Tibial nerve (tissue), 3 donors: ENCODE results near the gene NPSR1.
A peak's percentile ranks its signal among the peaks of the same experiment; 100 is the strongest.

Experiments used
- CTCF ChIP-seq, 5 experiments: fragments of 200-600 bp in 3 of 5; fragments of 450-650 bp in 2 of 5; sonication (generic) in 3 of 5; IDR thresholded peaks; one replicate each; pipeline ENCODE4 v1.5.1; 2016 to 2019; ENCODE audit warnings: antibody characterized with exemption in 5 of 5, mild to moderate bottlenecking in 3 of 5, moderate library complexity in 2 of 5
- POLR2A ChIP-seq, 2 donors: fragments of 450-650 bp; IDR thresholded peaks; one replicate each; pipeline ENCODE4 v1.6.1; 2017; ENCODE audit warnings: antibody characterized with exemption in 2 of 2, mild to moderate bottlenecking in 2 of 2, moderate library complexity in 2 of 2

- peak; percentile 30 to 85 (median 68) for TF ChIP-seq CTCF (IDR thresholded peaks at IDR 0.05)
- no peak for TF ChIP-seq POLR2A (IDR thresholded peaks at IDR 0.05)
Measured at GRCh38 chr7:34823650-34824258, 165.7 kb downstream of the NPSR1 start.
